Vagina (tissue), 2 donors: ENCODE data around the gene PHLPP1.

ENCODE experiments used
- CTCF ChIP-seq, 3 experiments: fragments of 450-650 bp in 2 of 3; fragments of 200-600 bp in 1 of 3; sonication (generic) in 1 of 3; IDR thresholded peaks; one replicate each; pipeline ENCODE4 v1.5.1; 2017 to 2019; ENCODE audit warnings: antibody characterized with exemption in 3 of 3, mild to moderate bottlenecking in 2 of 3, moderate library complexity in 2 of 3
- POLR2A ChIP-seq, 2 donors: fragments of 450-650 bp; IDR thresholded peaks; one replicate each; pipeline ENCODE4 v1.6.1; 2017; ENCODE audit warnings: antibody characterized with exemption in 2 of 2, mild to moderate bottlenecking in 2 of 2, moderate library complexity in 2 of 2

DNA sequence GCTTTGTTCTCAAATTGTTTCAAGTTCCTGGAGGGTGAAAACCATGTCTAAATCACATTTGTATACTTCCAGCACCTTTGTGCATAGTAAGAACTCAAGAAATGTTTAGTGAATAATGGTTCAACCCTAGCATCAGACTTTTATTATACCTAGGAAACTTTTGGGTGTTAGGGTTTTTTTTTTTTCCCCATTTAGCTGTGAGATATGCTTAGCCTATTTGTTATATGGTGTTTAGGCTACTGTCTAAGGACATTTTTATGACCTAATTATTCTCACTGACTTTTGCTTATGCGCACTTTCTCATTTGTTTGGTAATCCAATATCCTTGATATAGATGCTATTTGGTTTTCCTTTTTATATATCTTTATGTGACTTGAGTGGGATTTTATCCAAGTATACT is 164.7 kb downstream of the PHLPP1 start:
- TF ChIP-seq CTCF (IDR thresholded peaks at IDR 0.05) (no peak), POLR2A (IDR thresholded peaks at IDR 0.05) (no peak)
